Spleen (tissue), 11 donors: ENCODE data around the gene KCNAB1. TPM values are rescaled to one million over a fixed set of nuclear protein-coding genes. Genes with fewer than 3 reads are reported as not detected.

ENCODE experiments used
- DNase-seq: peaks from one replicate; pipeline ENCODE4 v3.0.0-alpha.2; 2020
- H3K27ac ChIP-seq, 8 donors: fragments of 200-600 bp; sonication (generic) in 7 of 8; 1 replicate in 4 of 8; 2 replicates in 4 of 8; pipeline versions ENCODE4 v1.5.0 to v1.8.0; 2016 to 2021; ENCODE audit warnings: inconsistent platforms in 4 of 8, mild to moderate bottlenecking in 4 of 8, moderate library complexity in 1 of 8
- H3K27me3 ChIP-seq, 7 donors: fragments of 200-600 bp; sonication (generic) in 6 of 7; replicated peaks in 1 of 7; 1 replicate in 4 of 7; 2 replicates in 3 of 7; pipeline versions ENCODE4 v1.5.0 to v1.8.0; 2016 to 2021; ENCODE audit warnings: inconsistent platforms in 3 of 7, mild to moderate bottlenecking in 1 of 7
- H3K36me3 ChIP-seq, 6 donors: fragments of 200-600 bp; sonication (generic) in 5 of 6; 1 replicate in 4 of 6; 2 replicates in 2 of 6; pipeline versions ENCODE4 v1.5.0 to v1.8.0; 2016 to 2021; ENCODE audit warnings: inconsistent platforms in 2 of 6
- H3K4me1 ChIP-seq, 6 donors: fragments of 200-600 bp; sonication (generic) in 5 of 6; 1 replicate in 3 of 6; 2 replicates in 3 of 6; pipeline versions ENCODE4 v1.5.0 to v1.8.0; 2016 to 2021; ENCODE audit warnings: inconsistent platforms in 3 of 6
- H3K4me3 ChIP-seq, 8 donors: fragments of 200-600 bp; sonication (generic) in 7 of 8; 1 replicate in 4 of 8; 2 replicates in 4 of 8; pipeline versions ENCODE4 v1.5.0 to v1.8.0; 2016 to 2021; ENCODE audit warnings: inconsistent platforms in 4 of 8, mild to moderate bottlenecking in 4 of 8, moderate library complexity in 2 of 8
- H3K9me3 ChIP-seq, 8 donors: fragments of 200-600 bp; sonication (generic) in 7 of 8; 1 replicate in 4 of 8; 2 replicates in 4 of 8; pipeline versions ENCODE4 v1.5.0 to v1.8.0; 2016 to 2021; ENCODE audit warnings: inconsistent platforms in 4 of 8
- CTCF ChIP-seq, 11 experiments: fragments of 200-600 bp in 7 of 11; fragments of 450-650 bp in 4 of 11; sonication (generic) in 4 of 11; IDR thresholded peaks in 8 of 11; conservative IDR thresholded peaks in 3 of 11; 1 replicate in 7 of 11; 2 replicates in 4 of 11; pipeline versions ENCODE4 v1.4.0 to v1.8.0; 2016 to 2021; ENCODE audit warnings: antibody characterized with exemption in 11 of 11, inconsistent platforms in 4 of 11, mild to moderate bottlenecking in 1 of 11
- POLR2A ChIP-seq, 3 donors: fragments of 450-650 bp; IDR thresholded peaks; one replicate each; pipeline ENCODE4 v1.5.1; 2017; ENCODE audit warnings: antibody characterized with exemption in 3 of 3, mild to moderate bottlenecking in 1 of 3
- POLR2AphosphoS5 ChIP-seq, 3 donors: sonication (generic); formaldehyde crosslinking; IDR thresholded peaks; one replicate each; pipeline ENCODE4 v1.5.1; 2017; ENCODE audit warnings: antibody characterized with exemption in 3 of 3
- WGBS, 5 donors: extraction: QIAGEN DNeasy Blood & Tissue Kit in 3 of 5; methylation state at CpG; one replicate each; pipeline versions ENCODE4 v1.1.5 to v1.1.7; 2013 to 2018; 5-methylcytosine and 5-hydroxymethylcytosine counted together
- intact Hi-C: fragments of 100-400 bp; cut with DNase I; formaldehyde crosslinking; loops from one replicate; pipeline ENCODE4 v1.15.0; 2023; ENCODE audit warnings: low total_unique reads
- polyA plus RNA-seq, 3 donors: library from polyadenylated mRNA; stranded (reverse); fragments of 200-250 nt; gene quantifications; one replicate each; pipeline ENCODE4 v1.2.1, GENCODE V29; 2013
- total RNA-seq, 7 donors: library from RNA; depleted of rRNA in 3 of 7; stranded (reverse); fragments of >200 nt in 3 of 7; fragmentation: NEBNext Ultra II Directional in 4 of 7; extraction: Animal tissue kit (Norgen Biotek cat#: 25700) in 4 of 7; gene quantifications; one replicate each; pipeline versions ENCODE4 v1.1.0 to v1.2.1, GENCODE V29; 2016 to 2021
- donor health status: healthy with polysubstance abuse.
- donor health status: DM: no; HTN: no; CAD: no; lungs with moderate emphysema.
- donor health status: DM: no; HTN: no; CAD: no.
- donor health status: Bipolar disorder and iron deficiency.
- donor health status: healthy.
- donor health status: DM: no; HTN: no; CAD: no.
- donor health status: DM: yes; HTN: yes; CAD: no.

The KCNAB1 gene
- total and polyA plus RNA-seq, 10 donors: 0.59 to 10.5 (median 6.3) TPM

GRCh38 chr3:156522673-156523072 is 402.3 kb downstream of the KCNAB1 start:
- H3K27ac ChIP-seq: no peak overlapping the region
- 75 to 87% (median 85%) methylated on average over 4 of the region's 4 CpGs for WGBS, 5 donors
- peaks cover 0 to 8% (median 4%) of the 10 kb centered on the region in 6 donors for H3K4me1 ChIP-seq
- no peaks in the 10 kb centered on the region for H3K36me3 ChIP-seq
- no peaks in the 10 kb centered on the region for H3K27me3 ChIP-seq
- no peak overlapping the region for H3K4me3 ChIP-seq
- TF ChIP-seq POLR2AphosphoS5 (IDR thresholded peaks at IDR 0.05) (no peak), CTCF (IDR thresholded peaks at IDR 0.05 in 8 of 11, conservative IDR thresholded peaks at IDR 0.05 in 3 of 11) (no peak), POLR2A (IDR thresholded peaks at IDR 0.05) (no peak)
- intact Hi-C loops: no loop called here
- H3K9me3 ChIP-seq: no peaks in the 10 kb centered on the region
- DNase-seq: no peak

GRCh38 chr3:156525808-156526207 is 405.4 kb downstream of the KCNAB1 start:
- Histone ChIP-seq H3K36me3 (peaks cover 0 to 4% (median 0%) of the 10 kb centered on the region in 6 donors), H3K9me3 (no peaks in the 10 kb centered on the region), H3K27me3 (no peaks in the 10 kb centered on the region), H3K27ac (no peak overlapping the region), H3K4me1 (peaks cover 0 to 8% (median 4%) of the 10 kb centered on the region in 6 donors), H3K4me3 (no peak overlapping the region)
- WGBS, 5 donors: 93 to 100% (median 100%) methylated on average over 1 of the region's 1 CpG
- intact Hi-C loops: no loop called here
- TF ChIP-seq POLR2AphosphoS5 (IDR thresholded peaks at IDR 0.05): no peak
- DNase-seq: no peak

- TF ChIP-seq CTCF (IDR thresholded peaks at IDR 0.05 in 8 of 11, conservative IDR thresholded peaks at IDR 0.05 in 3 of 11) (no peak), POLR2AphosphoS5 (IDR thresholded peaks at IDR 0.05) (no peak), POLR2A (IDR thresholded peaks at IDR 0.05) (no peak)
- peaks cover 0 to 11% (median 2%) of the 10 kb centered on the region in 6 donors for H3K36me3 ChIP-seq
- H3K9me3 ChIP-seq: no peaks in the 10 kb centered on the region
- no peak overlapping the region for H3K4me3 ChIP-seq
- no peak for DNase-seq
- no peaks in the 10 kb centered on the region for H3K27me3 ChIP-seq
- H3K4me1 ChIP-seq: peaks cover 0 to 8% (median 4%) of the 10 kb centered on the region in 6 donors
- intact Hi-C loops: no loop called here
- H3K27ac ChIP-seq: no peak overlapping the region
- 63 to 100% (median 98%) methylated on average over 1 of the region's 1 CpG for WGBS, 5 donors
Measured at GRCh38 chr3:156527060-156527459, 406.7 kb downstream of the KCNAB1 start.

- Histone ChIP-seq H3K27me3 (no peaks in the 10 kb centered on the region), H3K4me3 (no peak overlapping the region), H3K27ac (no peak overlapping the region), H3K9me3 (no peaks in the 10 kb centered on the region), H3K36me3 (peaks cover 0 to 13% (median 2%) of the 10 kb centered on the region in 6 donors), H3K4me1 (no peaks in the 10 kb centered on the region)
- TF ChIP-seq POLR2AphosphoS5 (IDR thresholded peaks at IDR 0.05) (no peak), CTCF (IDR thresholded peaks at IDR 0.05 in 8 of 11, conservative IDR thresholded peaks at IDR 0.05 in 3 of 11) (no peak), POLR2A (IDR thresholded peaks at IDR 0.05) (no peak)
- intact Hi-C loops: no loop called here
- WGBS, 5 donors: 79 to 95% (median 93%) methylated on average over 5 of the region's 5 CpGs
- no peak for DNase-seq
Measured at GRCh38 chr3:156530980-156531379, 410.6 kb downstream of the KCNAB1 start.

- no peaks in the 10 kb centered on the region for H3K27me3 ChIP-seq
- H3K9me3 ChIP-seq: no peaks in the 10 kb centered on the region
- no peak overlapping the region for H3K4me3 ChIP-seq
- H3K36me3 ChIP-seq: peaks cover 0 to 22% (median 2%) of the 10 kb centered on the region in 6 donors
- H3K27ac ChIP-seq: no peak overlapping the region
- no peak for DNase-seq
- no peaks in the 10 kb centered on the region for H3K4me1 ChIP-seq
- intact Hi-C loops: no loop called here
- WGBS, 5 donors: 57 to 73% (median 62%) methylated on average over 3 of the region's 3 CpGs
- TF ChIP-seq POLR2AphosphoS5 (IDR thresholded peaks at IDR 0.05): no peak
- no peak for TF ChIP-seq POLR2A (IDR thresholded peaks at IDR 0.05)
- TF ChIP-seq CTCF (IDR thresholded peaks at IDR 0.05 in 8 of 11, conservative IDR thresholded peaks at IDR 0.05 in 3 of 11): no peak
Measured at GRCh38 chr3:156532730-156533129, 412.4 kb downstream of the KCNAB1 start.
